22Rv1 (cell line): ENCODE measurements around the gene THRA.

Experiments
- ZFX ChIP-seq: fragments of 450-650 bp; IDR thresholded peaks from 2 replicates; pipeline ENCODE4 v1.6.1; 2017; ENCODE audit warnings: antibody characterized with exemption, borderline replicate concordance
- TF ChIP-seq, protein P1 (sequence below): fragments of 450-650 bp; IDR thresholded peaks from 2 replicates; pipeline ENCODE4 v1.5.1; 2017; ENCODE audit warnings: mild to moderate bottlenecking

- TF ChIP-seq, protein P1, sequence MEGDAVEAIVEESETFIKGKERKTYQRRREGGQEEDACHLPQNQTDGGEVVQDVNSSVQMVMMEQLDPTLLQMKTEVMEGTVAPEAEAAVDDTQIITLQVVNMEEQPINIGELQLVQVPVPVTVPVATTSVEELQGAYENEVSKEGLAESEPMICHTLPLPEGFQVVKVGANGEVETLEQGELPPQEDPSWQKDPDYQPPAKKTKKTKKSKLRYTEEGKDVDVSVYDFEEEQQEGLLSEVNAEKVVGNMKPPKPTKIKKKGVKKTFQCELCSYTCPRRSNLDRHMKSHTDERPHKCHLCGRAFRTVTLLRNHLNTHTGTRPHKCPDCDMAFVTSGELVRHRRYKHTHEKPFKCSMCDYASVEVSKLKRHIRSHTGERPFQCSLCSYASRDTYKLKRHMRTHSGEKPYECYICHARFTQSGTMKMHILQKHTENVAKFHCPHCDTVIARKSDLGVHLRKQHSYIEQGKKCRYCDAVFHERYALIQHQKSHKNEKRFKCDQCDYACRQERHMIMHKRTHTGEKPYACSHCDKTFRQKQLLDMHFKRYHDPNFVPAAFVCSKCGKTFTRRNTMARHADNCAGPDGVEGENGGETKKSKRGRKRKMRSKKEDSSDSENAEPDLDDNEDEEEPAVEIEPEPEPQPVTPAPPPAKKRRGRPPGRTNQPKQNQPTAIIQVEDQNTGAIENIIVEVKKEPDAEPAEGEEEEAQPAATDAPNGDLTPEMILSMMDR: no peak
- no peak for TF ChIP-seq ZFX
These were observed 28.2 kb upstream of the THRA start for GRCh38 chr17:40034426-40035161.
